Motor neuron (in vitro differentiated cells): ENCODE data around the gene INPP4A. TPM values are rescaled to one million over a fixed set of nuclear protein-coding genes. Genes with fewer than 3 reads are reported as not detected.

ENCODE experiments used
- ATAC-seq, 8 experiments: fragments of 200-7000 bp; cut with Tn5 transposase; replicated peaks in 6 of 8; 2 replicates each; pipeline ENCODE4 v1.8.0; 2021; ENCODE audit warnings: mild to moderate bottlenecking in 8 of 8, moderate library complexity in 8 of 8
- H3K27ac ChIP-seq, 2 donors: fragments of 250-450 bp; sonication (Bioruptor Pico); 2 replicates each; pipeline ENCODE4 v1.9.0; 2021; ENCODE audit warnings: antibody characterized with exemption in 2 of 2, mild to moderate bottlenecking in 2 of 2, moderate library complexity in 1 of 2
- H3K4me1 ChIP-seq, 2 donors: fragments of 250-450 bp; sonication (Bioruptor Pico); replicated peaks in 1 of 2; 2 replicates each; pipeline ENCODE4 v1.6.1; 2021; ENCODE audit warnings: antibody characterized with exemption in 2 of 2, mild to moderate bottlenecking in 2 of 2, moderate library complexity in 1 of 2
- H3K4me3 ChIP-seq, 5 donors: fragments of 250-450 bp; sonication (Bioruptor Pico); 2 replicates each; pipeline ENCODE4 v1.9.0; 2021; ENCODE audit warnings: antibody characterized with exemption in 5 of 5, mild to moderate bottlenecking in 5 of 5, moderate library complexity in 4 of 5
- WGBS, 10 experiments: fragments of 450-650 bp; shearing (Covaris generic); methylation state at CpG; one replicate each; pipeline ENCODE4 v1.0.0; 2022; 5-methylcytosine and 5-hydroxymethylcytosine counted together
- in situ Hi-C, 9 experiments: fragments of 400-800 bp; cut with MboI; loops; one replicate each; pipeline ENCODE4 v1.15.0; 2021; ENCODE audit warnings: low sequenced_read_pairs in 9 of 9, low pct_unique_long_range_greater_than_20kb in 2 of 9; ENCODE audit not compliant: unreplicated experiment in 9 of 9
- total RNA-seq, 8 experiments: library from RNA; unstranded; fragments of 300-600 nt; gene quantifications; 2 replicates each; pipeline versions ENCODE4 v1.2.3 to v1.2.4, GENCODE V29; 2022

INPP4A gene
- total RNA-seq, 8 experiments from 2014 or later: 24.2 to 111 (median 31.1) TPM

DNA sequence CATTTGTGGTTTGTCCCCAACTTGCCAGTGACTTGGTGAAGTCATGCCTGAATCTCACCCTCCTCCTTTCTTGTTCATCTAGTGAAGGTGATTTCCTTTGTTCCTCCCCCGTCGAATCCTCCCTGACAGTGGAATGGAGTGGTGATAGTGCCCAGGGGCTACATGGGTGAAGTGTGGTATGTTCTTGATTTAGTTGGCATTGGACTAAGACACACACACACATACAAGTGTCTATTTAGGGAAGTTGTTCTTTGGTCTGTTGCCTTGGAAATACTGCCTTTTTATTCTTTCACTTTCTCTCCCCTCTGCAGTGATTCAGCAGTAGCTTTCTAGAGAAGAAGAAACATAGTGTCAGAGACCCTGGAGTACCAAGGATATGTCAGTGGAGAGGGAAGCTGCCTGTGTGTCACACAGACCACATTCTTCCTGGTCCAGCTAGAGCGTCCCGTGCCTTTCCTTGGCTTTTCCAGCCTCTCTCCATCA, 10.9 kb downstream of the INPP4A start:
- peak in 1 of 8 experiments; percentile 42 for ATAC-seq
- H3K27ac ChIP-seq: no peak overlapping the region

DNA sequence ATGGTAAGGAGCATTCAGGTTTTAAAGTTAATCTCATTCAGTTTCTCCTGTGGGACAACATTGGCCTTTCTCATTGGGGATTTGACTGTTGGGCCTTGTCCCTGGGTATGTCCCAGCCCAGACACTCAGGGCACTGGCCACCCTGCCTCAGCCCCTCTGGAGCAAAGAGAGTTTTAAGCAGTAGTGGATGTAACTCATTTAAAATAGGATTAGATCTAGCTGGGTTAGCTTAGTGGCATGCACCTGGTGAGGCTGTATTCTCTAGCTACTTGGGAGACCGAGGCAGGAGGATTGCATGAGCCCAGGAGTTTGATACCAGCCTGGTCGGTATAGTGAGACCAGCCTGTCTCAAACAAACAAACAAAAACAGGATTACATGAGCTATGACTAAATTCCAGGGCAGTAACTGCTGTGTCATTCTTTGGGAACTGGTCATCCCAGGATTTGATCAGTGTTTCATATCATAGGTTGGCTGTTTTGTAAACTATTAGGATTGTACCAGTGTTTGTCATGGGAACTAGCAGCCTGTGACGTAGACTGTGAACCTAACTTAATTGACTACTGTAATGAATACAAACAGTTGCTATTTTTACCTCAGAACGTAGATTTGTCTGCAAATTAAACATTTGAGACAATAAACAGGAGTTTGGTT, 12.5 kb downstream of the INPP4A start:
- Histone ChIP-seq H3K27ac (no peak overlapping the region), H3K4me3 (no peak overlapping the region), H3K4me1 (peaks cover 3 to 29% of the 10 kb centered on the region in 2 donors)
- peak in 2 of 8 experiments; percentile 2 to 5 for ATAC-seq
- in situ Hi-C loops: no loop called here
- 48 to 100% (median 92%) methylated on average over 1 to 4 of the region's 4 CpGs; no CpG with 5 or more reads in 1 of the 10 experiments for WGBS, 10 experiments

More for the DNA sequence above, 10.9 kb downstream of the INPP4A start:
- no peak overlapping the region for H3K4me3 ChIP-seq
- 60 to 100% (median 95%) methylated on average over 1 to 4 of the region's 4 CpGs; no CpG with 5 or more reads in 3 of the 10 experiments for WGBS, 10 experiments
- in situ Hi-C loops: no loop called here
- peaks cover under 1 to 22% of the 10 kb centered on the region in 2 donors for H3K4me1 ChIP-seq

DNA sequence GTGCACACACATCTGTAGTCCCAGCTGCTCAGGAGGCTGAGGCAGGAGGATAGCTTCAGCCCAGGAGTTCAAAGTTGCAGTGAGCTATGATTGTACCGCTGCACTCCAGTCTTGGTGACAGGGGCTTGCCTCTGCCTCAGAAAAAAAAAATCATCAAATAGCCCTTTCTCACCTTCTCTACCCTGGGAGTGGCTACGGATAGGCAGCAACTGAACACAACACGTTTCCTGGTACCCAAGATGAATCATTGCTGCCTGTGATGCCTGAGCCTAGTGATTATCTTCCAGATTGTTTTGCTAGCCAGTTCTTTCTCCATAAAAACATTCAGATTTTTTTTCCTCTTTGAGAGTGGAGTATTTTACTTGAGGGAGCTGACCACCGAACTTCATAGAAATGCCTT, 13.5 kb downstream of the INPP4A start:
- Histone ChIP-seq H3K4me1 (peaks cover 3 to 29% of the 10 kb centered on the region in 2 donors), H3K4me3 (no peak overlapping the region), H3K27ac (no peak overlapping the region)
- ATAC-seq: peak in 1 of 8 experiments; percentile 37
- in situ Hi-C loops: no loop called here
- WGBS, 10 experiments: 57 to 100% (median 79%) methylated on average over 1 to 3 of the region's 4 CpGs; no CpG with 5 or more reads in 2 of the 10 experiments

DNA sequence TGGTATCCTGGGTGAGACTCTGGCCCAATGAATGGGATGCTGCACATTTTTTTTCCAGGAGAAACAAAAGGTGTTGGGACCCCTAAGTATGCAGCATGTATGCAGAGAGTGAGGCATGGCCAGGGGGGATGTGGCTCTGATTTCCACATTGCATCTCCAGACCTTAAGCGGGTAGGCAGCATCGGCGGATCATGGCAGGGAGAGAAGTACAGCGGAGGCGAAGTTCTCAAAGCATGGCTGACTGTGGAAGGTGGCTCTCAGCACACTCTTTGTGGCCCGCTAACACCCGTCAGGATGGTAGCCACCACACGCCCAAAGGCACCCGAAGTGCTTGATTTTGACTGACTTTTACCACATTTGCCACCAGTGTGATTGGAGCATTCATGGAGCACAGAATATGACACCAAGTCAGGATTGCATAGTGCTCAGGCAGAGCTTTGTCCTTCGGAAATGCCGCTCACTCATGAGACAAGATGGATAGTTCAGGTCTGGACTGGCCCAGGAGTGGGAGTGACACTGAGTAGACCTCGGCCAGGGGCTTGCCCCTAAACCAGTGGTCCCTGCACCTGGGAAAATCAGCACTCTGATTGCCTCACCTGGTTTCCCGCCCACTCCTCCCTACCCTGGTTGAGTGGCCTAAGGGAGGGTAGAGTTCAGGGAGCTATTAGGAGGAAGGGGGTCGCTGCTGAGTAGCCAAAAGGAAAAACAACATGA, 14.2 kb downstream of the INPP4A start:
- no peak overlapping the region for H3K27ac ChIP-seq
- WGBS, 10 experiments: 60 to 100% (median 91%) methylated on average over 1 to 9 of the region's 14 CpGs; no CpG with 5 or more reads in 1 of the 10 experiments
- H3K4me1 ChIP-seq: peaks cover 3 to 29% of the 10 kb centered on the region in 2 donors
- in situ Hi-C loops: no loop called here
- no peak for ATAC-seq
- H3K4me3 ChIP-seq: no peak overlapping the region

DNA sequence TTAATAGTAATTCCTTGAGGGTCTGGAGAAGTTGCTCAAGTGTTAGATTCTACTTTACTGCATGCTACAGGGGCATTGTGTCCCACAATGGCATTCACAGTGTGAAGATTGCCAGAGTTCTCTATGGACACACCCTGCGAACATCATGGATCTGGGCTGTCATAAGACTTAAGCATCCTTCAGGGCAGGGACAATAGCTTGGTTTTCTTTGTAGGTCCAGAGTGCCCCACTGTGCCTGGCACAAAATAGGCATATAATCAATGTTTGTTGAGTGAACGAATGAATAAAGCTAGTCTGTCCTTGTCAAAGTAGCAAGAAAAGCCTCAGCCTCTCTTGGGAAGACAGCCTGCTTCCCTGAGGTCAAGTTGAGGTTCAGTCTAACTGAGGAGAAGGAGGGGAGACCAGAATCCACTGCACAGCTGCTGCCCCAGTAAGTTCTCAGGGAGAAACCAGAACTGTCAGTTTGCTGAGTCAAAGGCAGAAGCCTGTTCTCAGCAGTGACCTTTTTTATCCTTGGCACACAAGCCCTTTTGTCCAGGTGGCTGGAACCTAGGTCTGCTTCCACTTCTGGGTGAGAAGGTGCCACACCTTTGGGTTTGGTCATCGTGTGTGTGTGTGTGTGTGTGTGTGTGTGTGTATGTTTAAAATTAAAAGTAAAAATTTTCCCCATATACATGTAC, 15.0 kb downstream of the INPP4A start:
- Histone ChIP-seq H3K4me3 (no peak overlapping the region), H3K4me1 (peaks cover 3 to 29% of the 10 kb centered on the region in 2 donors), H3K27ac (no peak overlapping the region)
- in situ Hi-C loops: no loop called here
- WGBS, 10 experiments: 62 to 100% (median 83%) methylated on average over 1 to 2 of the region's 3 CpGs; no CpG with 5 or more reads in 3 of the 10 experiments
- ATAC-seq: peak in 3 of 8 experiments; percentile 2 to 13 (median 13)

DNA sequence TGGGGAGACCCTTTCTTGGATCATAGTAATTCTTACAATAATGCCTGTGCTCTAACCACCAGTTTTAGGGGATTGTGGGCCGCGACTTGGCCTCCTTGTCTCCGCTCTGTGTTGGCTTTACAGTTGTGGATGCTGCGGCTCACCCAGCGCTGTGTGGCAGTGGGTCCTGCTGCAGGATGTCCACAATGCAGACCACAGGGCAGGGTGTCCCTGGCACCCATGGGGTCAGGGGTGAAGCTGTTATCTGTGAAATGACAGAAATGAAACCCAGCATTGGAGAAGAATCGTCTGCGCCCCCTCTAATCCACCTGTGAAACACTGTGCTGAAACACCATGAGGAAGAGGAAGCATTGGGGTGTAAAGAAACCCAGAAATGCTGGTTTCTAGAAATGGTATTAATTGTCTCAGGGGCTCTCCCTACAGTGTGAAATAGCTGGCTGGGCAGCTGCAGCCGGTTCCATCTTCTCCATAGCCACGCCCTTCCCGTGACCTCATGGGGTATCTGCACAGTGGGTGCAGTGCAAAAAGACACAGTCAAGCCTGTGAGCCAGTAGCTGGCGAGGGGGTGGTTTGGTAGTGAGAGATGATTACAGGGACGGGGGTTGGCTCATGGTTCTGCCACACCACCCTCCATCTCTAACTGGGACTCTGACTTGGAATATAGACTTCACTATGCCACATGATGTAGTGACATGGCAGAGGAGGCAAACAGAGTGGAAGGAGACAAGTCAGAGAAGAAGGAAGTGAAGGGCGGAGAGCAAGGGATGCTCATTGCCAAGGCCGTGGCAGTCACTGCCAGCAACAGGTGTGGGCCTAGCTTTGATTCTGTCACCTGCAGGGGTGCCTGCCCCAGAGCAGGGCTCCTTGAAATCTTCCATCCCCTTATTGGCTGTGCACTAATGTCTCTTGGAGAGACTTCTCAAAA, 16.2 kb downstream of the INPP4A start:
- no peak overlapping the region for H3K4me3 ChIP-seq
- in situ Hi-C loops: no loop called here
- ATAC-seq: peak; percentile 3 to 84 (median 72)
- H3K27ac ChIP-seq: no peak overlapping the region
- H3K4me1 ChIP-seq: peaks cover 3 to 29% of the 10 kb centered on the region in 2 donors
- WGBS, 10 experiments: 75 to 100% (median 90%) methylated on average over 1 to 7 of the region's 14 CpGs; no CpG with 5 or more reads in 3 of the 10 experiments

DNA sequence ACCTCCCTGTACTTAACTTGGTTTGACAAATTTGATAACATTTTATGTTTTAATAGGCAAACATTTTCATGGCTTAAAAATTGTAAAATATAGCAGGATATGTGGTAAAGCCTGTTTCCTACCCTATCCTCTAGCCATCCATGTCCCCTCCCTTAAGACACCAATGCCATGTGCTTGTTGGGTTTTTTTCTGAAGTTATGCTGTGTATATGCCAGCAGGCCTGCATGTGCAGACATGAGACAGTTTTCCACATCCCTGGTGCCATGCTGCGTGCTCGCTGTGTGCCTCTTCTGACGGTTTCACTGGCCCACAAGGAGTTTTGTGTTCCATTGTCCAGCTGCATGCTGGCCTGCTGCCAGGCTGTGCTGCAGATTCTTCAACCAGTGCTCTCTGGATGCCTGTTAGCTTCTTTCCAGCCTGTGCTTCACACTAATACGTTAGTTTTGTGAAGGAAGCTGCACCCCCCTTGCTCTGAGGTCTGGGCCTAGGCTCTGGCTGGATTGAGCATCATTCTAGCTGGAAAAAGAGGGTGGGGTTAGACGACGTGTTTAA, 16.9 kb downstream of the INPP4A start:
- peaks cover 3 to 29% of the 10 kb centered on the region in 2 donors for H3K4me1 ChIP-seq
- H3K27ac ChIP-seq: no peak overlapping the region
- in situ Hi-C loops: no loop called here
- no peak overlapping the region for H3K4me3 ChIP-seq
- 65 to 100% (median 80%) methylated on average over 1 to 4 of the region's 6 CpGs; no CpG with 5 or more reads in 3 of the 10 experiments for WGBS, 10 experiments
- peak in 3 of 8 experiments; percentile 27 to 43 (median 28) for ATAC-seq

DNA sequence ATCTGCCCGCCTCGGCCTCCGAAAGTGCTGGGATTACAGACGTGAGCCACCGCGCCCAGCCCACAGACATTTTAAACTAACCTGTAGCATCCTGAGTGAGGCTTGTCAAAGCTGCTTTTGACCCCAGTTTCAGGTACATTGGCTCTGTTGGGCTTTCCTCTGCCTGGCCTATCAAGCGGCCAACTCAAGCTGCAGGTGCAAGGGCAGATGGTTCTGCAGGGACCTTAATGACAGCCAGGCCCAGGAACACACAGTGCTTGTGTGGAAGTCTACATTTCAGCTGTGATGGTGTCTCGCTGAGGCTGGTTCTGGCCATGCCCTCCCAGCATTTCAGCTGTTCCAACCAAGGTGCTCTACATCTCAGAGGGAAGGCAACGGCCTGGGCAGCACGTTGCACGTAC, 18.4 kb downstream of the INPP4A start:
- ATAC-seq: no peak
- WGBS, 10 experiments: 93 to 100% (median 95%) methylated on average over 2 to 7 of the region's 11 CpGs; no CpG with 5 or more reads in 3 of the 10 experiments
- Histone ChIP-seq H3K27ac (no peak overlapping the region), H3K4me3 (no peak overlapping the region), H3K4me1 (peaks cover 3 to 29% of the 10 kb centered on the region in 2 donors)
- in situ Hi-C loops: no loop called here

DNA sequence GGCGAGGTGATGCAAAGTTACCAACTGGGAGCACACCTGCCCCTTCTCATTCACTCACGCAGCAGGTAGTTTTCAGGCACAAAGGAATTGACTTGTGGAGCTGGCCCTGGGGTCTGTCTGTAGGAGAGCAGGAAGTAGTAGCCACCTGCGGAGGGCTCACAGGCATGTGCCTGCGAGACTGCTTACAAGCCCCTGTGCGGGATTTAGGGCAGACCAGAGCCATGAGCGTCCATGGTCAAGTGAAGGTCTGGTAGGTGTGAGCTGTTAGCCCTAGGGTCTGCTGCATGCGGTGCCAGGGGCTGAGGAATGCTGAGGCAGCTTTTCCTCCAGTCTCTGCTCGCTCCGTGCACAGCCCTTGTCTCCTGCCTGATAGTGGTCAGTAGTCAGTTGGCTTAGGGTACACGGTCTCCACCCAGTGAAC, 18.9 kb downstream of the INPP4A start:
- Histone ChIP-seq H3K4me3 (no peak overlapping the region), H3K4me1 (peaks cover 3 to 29% of the 10 kb centered on the region in 2 donors), H3K27ac (no peak overlapping the region)
- 80 to 100% (median 93%) methylated on average over 1 to 9 of the region's 10 CpGs; no CpG with 5 or more reads in 4 of the 10 experiments for WGBS, 10 experiments
- in situ Hi-C loops: no loop called here
- ATAC-seq: no peak

DNA sequence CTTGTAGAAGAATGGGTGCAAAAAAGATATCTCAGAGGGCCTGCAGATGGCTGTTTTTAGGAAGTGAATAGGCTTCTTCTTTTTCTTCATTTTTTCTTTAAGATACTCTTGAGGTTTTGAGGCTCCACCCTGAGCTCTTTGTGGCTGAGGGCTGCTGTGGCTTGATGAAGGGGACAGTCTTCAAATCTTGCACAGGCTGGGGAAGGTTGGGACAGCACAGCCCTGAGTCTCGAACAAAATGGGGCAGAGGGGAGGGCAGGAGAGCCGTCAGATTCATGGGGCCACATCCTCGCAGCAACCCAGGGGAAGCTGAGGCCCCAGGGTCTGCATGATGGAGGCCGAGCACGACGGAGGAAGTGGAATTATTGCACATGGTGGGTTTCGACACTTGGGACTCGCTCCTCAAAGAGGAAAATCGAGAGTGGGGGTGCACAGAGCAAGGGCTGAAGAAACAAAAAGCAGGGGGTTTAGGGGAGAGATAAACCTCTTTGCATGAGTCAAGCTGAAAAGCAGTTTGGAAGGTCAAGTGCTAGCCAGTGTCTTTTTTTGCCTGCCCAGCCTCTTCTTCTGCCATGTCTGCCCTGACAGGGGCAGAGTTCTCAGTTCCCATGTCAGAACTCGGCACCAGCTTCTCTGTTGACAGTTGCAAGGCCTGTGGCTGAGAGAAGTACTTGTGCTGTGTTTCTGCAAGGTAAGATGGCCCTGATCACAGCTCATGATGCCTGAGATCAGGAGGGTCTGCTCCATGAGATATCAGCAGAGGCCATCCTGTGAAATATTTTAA, 19.5 kb downstream of the INPP4A start:
- 55 to 100% (median 90%) methylated on average over 1 to 8 of the region's 10 CpGs; no CpG with 5 or more reads in 4 of the 10 experiments for WGBS, 10 experiments
- Histone ChIP-seq H3K27ac (no peak overlapping the region), H3K4me3 (no peak overlapping the region), H3K4me1 (peaks cover 3 to 29% of the 10 kb centered on the region in 2 donors)
- ATAC-seq: no peak
- in situ Hi-C loops: no loop called here

DNA sequence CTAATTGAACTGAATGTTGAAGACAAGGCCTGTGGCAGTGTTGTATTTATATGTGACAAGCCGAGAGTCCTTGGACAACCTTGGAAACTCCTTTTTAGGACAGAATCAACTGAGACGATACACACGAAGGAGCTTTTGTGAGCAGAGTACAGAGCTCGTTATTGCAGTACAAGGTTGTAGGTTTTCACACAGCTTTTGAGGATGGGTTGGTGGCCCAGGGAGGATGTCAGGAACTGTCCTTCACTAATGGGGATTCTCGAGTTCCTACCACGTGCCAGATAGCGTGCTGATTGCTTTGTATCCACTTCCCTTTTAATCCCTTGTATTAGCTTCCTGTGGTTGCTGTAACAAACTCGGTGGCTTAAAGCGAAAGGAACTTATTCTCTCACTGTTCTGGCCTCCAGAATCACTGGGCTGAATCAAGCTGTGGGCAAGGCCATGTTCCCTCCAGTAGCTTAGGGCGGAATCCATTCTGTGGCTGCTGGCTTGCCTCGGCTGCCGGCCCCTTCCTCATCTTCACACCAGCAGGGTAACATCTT, 20.2 kb downstream of the INPP4A start:
- no peak for ATAC-seq
- no peak overlapping the region for H3K27ac ChIP-seq
- H3K4me1 ChIP-seq: peaks cover 3 to 23% of the 10 kb centered on the region in 2 donors
- in situ Hi-C loops: no loop called here
- 82 to 100% (median 91%) methylated on average over 1 to 10 of the region's 12 CpGs; no CpG with 5 or more reads in 1 of the 10 experiments for WGBS, 10 experiments
- no peak overlapping the region for H3K4me3 ChIP-seq
